MM.1S (cell line): ENCODE measurements around the gene MRPL1.

Source experiments
- EZH2 ChIP-seq: fragments of 300-600 bp; sonication (generic); optimal IDR thresholded peaks from 2 replicates; pipeline ENCODE3; 2017; ENCODE audit warnings: low read depth, mild to moderate bottlenecking, antibody characterized with exemption, low read length, mixed read lengths
- EZH2phosphoT487 ChIP-seq: fragments of 300-600 bp; sonication (generic); IDR thresholded peaks from 2 replicates; pipeline ENCODE4 v1.6.1; 2018; ENCODE audit warnings: antibody characterized with exemption, low read length
- TF ChIP-seq, protein P1 (sequence below): fragments of 300-600 bp; sonication (generic); IDR thresholded peaks from 2 replicates; pipeline ENCODE4 v1.5.1; 2016; ENCODE audit warnings: antibody characterized with exemption, low read length, mixed read lengths

DNA sequence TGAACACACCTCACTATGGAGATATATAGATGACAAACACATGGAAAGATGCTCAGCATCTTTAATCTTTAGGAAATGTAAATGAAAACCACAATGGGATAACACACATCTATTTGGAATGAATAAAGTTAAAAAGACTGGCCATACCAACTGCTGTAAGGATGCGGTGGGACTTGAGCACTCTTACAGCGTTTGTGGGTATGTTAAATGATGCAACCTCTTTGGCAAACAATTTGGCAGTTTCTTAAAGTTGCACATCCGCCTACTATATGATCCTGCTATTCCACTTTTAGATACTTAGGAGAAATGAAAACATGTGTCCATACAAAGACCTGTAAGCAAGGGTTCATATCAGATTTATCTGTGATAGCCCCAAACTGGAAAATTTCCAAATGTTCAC, 50.7 kb downstream of the MRPL1 start:
- TF ChIP-seq EZH2, result no peak
- TF ChIP-seq, protein P1, sequence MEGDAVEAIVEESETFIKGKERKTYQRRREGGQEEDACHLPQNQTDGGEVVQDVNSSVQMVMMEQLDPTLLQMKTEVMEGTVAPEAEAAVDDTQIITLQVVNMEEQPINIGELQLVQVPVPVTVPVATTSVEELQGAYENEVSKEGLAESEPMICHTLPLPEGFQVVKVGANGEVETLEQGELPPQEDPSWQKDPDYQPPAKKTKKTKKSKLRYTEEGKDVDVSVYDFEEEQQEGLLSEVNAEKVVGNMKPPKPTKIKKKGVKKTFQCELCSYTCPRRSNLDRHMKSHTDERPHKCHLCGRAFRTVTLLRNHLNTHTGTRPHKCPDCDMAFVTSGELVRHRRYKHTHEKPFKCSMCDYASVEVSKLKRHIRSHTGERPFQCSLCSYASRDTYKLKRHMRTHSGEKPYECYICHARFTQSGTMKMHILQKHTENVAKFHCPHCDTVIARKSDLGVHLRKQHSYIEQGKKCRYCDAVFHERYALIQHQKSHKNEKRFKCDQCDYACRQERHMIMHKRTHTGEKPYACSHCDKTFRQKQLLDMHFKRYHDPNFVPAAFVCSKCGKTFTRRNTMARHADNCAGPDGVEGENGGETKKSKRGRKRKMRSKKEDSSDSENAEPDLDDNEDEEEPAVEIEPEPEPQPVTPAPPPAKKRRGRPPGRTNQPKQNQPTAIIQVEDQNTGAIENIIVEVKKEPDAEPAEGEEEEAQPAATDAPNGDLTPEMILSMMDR, result no peak
- TF ChIP-seq EZH2phosphoT487, result no peak
